ENCODE results near the gene SYNDIG1L. TPM values are rescaled to one million over a fixed set of nuclear protein-coding genes. Genes with fewer than 3 reads are reported as not detected.
"Not testable (repeated sequence)": the region's sequence is repeated elsewhere in the genome, so short reads cannot be mapped to it uniquely, and the experiment has no call there.

The SYNDIG1L gene
- total RNA-seq, result not detected
- long read RNA-seq, result 0 reads

DNA sequence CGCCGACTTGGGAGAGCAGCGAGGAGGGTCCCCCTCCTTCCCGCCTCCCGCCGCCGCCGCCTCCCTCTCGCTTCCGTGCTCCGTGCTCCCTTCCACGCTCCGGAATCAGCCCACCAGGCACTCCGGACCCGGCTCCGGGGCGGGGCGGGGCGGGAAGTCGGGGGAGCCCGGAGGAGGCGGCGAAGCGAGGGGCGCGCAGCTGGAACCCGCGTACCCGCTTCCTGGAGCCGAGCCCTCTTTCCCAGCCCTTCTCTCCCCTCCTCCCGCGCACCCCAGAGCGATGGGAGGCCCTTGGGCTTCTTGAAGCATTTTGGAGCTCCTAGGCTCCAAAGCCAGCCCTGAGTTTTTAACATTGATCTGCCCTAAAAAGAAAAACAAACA is at the start of gene SYNDIG1L:
Gene SYNDIG1L, minus strand, starts transcription at position 9 of the 381 bp plus-strand sequence. CDS start 16,466 bp downstream, outside the sequence.
- DNase-seq (no peak), ATAC-seq (no peak)
- intact Hi-C loops (cut with DNase I, micrococcal nuclease), result no loop called here

DNA sequence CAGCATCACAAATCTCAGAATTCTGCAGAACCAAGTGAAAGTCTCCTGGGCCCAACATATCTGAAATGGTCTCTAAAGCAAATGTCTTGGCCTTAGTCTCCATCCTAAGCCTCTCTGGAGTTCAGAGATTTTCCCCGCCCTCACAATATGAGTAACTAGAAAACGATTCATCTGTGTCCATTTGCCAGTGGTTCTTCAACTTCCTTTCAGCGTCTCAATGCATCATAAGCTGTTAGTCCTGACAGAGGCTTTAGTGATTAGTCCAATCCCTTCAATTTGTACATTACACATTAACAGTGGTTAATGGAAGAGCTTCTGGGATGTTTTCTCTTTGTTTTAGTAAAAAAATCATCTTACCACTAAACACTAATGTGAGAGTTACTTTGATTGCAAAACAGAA is 49.7 kb upstream of the SYNDIG1L start:
- ATAC-seq (no peak), DNase-seq (no peak)
- intact Hi-C loops (cut with DNase I, micrococcal nuclease), result loop anchor here in 1 of 2 donors (10.0 kb wide), 1 partner anchor 111 kb away; no protein-coding TSS in a partner anchor

DNA sequence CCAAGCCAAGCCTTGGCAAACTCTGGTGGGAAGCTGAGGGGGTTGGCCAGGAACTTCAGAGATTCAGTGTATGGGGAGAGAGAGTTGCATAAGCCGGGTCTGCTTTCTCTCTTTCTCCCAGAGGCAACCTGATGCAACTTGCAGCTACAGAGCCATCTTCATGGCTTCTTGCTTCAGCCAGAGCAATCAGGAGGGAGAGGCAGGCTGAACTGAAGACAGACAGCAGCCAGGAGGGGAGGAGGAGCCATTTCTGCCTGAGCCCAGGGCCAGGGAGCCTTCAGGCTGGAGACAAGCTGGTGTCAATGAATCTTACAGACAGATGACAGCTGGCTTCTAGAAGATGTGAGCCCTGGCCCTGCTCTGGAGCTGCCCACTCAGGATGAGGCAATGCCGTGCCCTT is 48.4 kb upstream of the SYNDIG1L start:
- no peak for DNase-seq
- intact Hi-C loops (cut with DNase I, micrococcal nuclease), result loop anchor here in 1 of 2 donors (10.0 kb wide), 1 partner anchor 110 kb away; no protein-coding TSS in a partner anchor
- no peak for ATAC-seq

DNA sequence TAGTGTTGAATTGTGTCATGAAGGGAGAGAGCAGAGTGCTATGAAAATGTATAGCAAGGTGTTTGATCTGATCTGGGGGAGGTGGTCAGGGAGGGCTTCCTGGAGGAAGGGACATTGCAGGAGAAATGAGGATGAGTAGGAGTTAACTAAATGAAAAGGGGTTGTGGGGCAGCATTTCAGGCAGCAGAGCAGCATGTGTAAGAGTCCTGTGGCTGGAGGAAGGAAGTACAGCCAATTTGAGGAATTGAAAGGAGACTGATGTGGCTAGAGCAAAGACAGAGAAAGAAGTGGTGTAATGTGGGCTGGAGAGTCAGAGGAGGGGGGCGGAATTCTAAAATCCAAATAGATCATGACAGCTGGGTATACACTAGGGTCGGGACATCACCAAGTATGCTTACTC is 46.6 kb upstream of the SYNDIG1L start:
- no peak for ATAC-seq
- DNase-seq, result no peak
- intact Hi-C loops (cut with DNase I, micrococcal nuclease), result loop anchor here in 1 of 2 donors (10.0 kb wide), 1 partner anchor 108 kb away; no protein-coding TSS in a partner anchor

DNA sequence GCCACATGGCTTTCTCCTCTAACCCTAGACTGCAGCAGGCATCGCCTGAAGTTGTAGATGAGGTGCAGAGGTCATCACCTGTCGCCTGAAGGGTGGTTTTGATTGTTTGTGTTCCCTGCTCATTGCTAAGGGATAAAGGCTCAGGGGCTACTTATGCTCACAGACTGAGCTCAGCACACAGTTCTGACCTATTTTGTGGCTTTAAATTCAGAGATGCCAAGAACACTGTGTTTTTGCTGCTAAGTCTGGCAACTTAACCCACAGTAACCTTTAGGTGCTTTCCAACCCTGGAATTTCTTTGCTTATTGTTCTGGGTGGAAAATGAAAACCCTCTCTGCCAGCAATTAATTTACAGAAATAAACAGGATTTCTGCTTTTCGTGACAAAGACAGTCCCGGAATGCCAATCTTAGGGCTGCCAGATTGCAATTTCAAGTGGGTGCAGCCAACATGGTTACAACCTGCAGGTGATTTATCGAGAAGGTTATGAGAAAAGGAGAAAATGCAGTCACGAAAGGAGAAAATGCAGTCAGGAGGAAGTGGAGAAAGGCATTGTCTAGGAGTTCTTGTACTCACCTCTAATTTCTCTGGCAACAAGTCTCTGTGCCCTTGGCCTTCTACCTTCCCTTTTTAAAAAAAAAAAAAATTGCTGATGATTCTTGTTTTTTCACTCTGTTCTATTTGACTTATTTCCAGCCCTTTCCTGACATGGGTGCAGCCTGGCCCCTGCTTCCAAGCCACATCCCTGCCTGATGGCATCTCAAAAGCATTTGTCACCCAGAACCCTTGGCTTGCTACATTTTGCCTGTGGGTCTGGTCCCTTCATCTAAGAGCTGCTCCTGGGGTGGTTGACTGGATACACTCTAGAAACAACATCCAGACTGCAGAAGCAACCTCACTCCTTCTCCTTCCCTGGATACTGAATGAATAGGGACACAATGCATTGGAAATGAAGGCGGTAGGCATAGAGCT is 43.8 kb upstream of the SYNDIG1L start:
- ATAC-seq, result no peak
- intact Hi-C loops (cut with DNase I, micrococcal nuclease), result loop anchor here in 1 of 2 donors (10.0 kb wide), 1 partner anchor 105 kb away; no protein-coding TSS in a partner anchor
- DNase-seq, result no peak

DNA sequence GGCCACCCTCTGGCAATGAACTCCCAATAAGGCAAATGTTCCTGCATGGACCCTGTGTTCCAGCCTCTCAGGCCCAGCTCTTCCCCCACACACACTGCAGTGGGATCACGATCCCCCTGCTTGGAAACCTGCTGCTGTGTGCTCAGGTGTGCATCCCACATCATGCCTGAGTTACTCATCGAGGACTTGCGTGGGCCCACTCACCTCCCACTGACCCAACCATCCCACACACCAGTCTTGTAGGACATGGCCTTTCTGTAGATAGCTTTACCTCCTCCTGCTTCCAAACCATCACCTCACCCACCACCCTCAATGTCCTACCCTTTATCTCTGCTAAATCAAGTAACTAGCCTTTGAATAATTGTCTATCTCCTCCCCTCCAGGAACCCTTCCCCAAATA is 42.5 kb upstream of the SYNDIG1L start:
- DNase-seq (no peak), ATAC-seq (no peak)
- intact Hi-C loops (cut with DNase I, micrococcal nuclease), result no loop called here

DNA sequence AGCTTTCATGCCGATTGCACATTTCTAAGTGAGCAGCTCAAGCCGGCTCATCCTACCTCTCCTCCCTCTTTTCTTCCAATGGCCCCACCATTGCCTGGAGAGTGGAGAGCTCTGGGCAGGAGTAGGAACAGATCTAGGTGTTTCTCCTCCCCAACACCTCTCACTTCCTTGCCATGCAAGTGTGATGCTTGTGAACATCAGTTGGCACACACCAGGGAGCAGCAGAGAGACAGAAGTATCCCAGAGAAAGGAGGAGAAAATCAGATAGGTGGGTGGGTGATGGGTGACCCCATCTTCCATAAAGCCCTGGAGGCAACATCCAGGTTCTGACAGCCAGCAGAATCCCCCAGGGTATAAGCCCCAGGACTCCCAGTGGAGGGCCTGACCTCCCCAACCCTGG is 39.3 kb upstream of the SYNDIG1L start:
- DNase-seq, result no peak
- no peak for ATAC-seq
- intact Hi-C loops (cut with DNase I, micrococcal nuclease), result no loop called here

DNA sequence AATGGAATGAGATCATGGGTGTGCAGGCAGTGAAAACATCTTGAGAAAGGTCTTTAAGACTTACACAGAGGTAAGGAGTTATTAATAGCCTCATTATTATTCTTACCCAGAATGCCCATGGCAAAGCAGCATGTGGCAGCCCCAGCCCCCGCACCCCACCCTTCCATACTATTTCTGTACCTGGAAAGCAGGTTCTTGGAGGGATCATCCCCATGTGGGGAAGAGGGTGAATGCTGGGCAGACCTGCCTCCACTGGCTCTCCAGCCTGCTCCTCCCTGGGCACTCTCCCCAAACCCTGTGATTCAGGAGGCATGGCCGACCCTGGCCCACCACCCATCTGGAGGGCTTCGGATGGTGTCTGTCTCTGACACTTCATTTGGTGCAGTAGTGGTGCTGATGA is 38.8 kb upstream of the SYNDIG1L start:
- DNase-seq, result no peak
- intact Hi-C loops (cut with DNase I, micrococcal nuclease), result no loop called here

DNA sequence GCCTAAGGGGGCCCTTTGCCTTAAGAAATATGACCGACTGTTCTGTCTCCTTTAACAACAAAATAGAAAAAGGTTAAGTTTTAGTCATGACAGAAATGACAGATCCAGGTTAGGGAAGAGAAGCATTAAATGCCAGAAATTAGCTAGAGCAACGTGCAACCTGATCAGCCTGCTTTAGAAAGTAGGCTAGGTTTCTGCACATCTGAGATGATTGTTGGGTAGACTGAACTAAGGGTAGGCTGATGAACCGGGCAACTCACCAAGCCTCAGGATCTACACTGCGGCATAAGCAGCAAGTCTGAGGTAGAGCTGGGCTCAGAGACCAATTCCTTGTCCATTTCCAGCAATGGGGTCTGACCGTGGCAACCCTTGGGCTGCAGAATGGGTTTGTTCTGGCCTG is 37.7 kb upstream of the SYNDIG1L start:
- intact Hi-C loops (cut with DNase I, micrococcal nuclease), result no loop called here
- ATAC-seq, result no peak

More for the DNA sequence above, 38.8 kb upstream of the SYNDIG1L start:
- ATAC-seq, result no peak

DNA sequence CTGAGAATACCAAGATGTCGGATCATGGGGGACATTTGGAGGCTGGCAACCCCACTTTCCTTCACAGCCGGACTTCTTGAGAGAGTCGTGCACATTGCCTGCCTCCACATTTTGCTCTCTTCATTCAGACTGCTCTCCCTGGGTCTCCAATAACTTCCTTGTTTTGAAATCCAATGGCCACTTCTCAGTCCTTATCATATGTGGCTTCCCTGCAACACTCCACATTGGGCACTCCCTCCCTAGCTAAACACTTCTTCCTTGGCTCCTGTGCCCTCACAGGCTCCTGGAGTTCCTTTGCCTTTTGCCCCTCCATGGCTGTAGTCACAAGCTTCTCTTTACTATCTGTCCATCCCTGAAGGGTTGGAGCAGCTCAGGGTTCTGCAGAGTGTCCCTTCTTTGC is 37.0 kb upstream of the SYNDIG1L start:
- ATAC-seq (no peak), DNase-seq (no peak)
- intact Hi-C loops (cut with DNase I, micrococcal nuclease), result no loop called here

More for the DNA sequence above, 37.7 kb upstream of the SYNDIG1L start:
- no peak for DNase-seq

DNA sequence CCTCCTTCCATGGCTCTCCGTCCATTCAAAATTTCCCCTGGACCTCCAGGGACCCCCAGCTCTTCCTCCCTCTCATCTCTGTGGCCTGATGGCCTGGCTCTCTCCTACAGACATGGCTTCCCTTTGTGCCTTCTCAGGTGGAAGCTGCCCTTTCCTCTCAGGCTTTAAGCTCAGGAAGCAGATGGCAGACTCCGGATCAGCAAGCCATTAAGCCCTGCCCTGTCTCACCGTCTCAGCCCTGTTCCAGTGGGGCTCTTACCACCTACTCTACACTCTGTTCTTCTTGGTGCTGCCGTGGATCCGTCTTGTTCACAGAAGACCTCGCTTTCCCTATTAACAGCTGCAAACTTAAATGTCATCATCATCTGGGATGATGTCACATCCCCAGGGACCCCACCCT is 34.0 kb upstream of the SYNDIG1L start:
- no peak for DNase-seq
- intact Hi-C loops (cut with DNase I, micrococcal nuclease), result no loop called here
- no peak for ATAC-seq

DNA sequence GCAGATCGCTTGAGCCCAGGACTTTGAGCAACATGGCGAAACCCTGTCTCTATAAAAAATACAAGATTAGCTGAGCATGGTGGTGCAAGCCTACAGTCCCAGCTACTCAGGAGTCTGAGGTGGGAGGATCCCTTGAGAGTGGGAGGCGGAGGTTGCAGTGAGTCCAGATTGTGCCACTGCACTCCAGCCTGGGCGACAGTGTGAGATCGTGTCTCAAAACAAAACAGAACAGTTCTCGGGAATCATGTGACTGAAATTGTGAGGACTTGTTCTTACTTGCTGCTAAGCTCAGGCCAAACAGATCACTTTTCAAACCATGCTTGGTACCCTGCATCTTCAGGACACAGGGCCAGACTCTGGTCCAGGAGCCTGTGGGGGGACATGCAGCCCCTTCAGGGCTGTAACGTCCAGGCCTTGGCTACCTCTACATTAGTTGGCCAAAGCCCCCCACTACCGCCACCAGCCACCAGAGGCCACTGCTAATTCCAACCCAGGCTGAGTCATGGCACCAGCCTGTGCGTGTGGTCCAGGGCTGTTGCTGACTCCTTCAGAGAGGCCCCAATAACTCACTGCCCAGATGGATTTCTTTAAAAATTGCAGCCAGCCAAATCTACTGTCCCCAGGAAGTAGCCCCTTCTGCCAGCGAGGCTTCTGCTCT is 33.4 kb upstream of the SYNDIG1L start:
- intact Hi-C loops (cut with DNase I, micrococcal nuclease), result no loop called here
- DNase-seq (peak in 1 of 2 donors; percentile 18), ATAC-seq (no peak)

DNA sequence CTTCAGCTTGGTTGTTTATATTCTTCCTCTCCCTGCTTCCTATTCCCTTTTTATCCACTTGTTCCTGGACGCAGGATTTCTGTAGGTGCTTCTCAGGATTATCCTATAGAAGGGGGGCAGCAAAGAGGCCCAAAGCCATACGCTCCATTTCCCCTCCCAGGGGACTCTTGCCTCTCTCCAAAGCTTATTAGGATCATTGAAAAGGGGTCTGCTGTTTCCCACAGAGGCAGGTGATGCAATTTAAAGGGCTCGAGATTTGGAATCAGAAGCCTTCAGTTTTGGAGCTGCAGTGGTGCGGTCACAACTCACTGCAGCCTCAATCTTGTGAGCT is 31.5 kb upstream of the SYNDIG1L start:
- DNase-seq (no peak), ATAC-seq (no peak)
- intact Hi-C loops (cut with DNase I, micrococcal nuclease), result no loop called here

DNA sequence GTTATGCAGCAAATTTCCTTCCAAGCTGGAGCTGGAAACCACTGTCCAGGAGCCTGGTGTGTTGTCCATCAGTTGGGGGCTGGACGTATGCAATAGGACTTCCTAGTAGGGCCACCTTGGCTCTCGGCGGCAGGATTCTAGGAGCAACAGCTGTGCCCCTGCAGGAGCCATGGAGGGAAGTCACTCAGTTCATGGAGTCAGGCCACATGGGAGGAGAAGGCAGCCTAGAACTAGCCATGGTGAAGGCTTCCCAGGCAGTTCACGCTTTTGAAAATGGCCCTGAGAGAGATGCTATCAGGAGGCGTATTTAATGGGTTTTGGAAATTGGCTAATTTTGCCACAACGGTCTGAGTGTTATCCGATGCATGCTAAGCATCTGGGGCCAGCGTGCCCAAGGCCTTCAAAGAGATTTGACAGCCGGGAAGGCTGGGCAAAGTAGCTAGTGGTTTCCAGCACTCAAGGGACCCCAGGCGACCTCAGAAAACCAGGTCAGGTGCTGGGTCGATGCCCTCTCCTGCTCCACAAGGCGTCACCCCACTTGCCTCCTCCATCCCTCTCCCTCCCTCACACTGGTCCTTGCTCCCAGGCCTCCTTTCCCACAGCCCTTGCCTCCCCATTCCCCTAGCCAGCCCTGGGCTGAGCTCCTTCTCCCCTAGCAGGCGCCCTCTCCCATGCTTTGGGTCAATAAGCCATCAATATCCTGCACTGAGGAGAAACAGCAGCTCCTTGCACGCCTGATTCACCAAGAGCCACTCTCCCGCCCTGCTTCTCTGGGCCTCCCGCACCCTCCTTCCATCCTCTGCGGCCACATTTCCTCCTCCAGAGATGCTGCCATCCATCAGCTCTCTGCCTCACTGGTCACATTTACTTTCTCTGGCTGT is 30.9 kb upstream of the SYNDIG1L start:
- intact Hi-C loops (cut with DNase I, micrococcal nuclease), result no loop called here
- DNase-seq (no peak), ATAC-seq (no peak)

DNA sequence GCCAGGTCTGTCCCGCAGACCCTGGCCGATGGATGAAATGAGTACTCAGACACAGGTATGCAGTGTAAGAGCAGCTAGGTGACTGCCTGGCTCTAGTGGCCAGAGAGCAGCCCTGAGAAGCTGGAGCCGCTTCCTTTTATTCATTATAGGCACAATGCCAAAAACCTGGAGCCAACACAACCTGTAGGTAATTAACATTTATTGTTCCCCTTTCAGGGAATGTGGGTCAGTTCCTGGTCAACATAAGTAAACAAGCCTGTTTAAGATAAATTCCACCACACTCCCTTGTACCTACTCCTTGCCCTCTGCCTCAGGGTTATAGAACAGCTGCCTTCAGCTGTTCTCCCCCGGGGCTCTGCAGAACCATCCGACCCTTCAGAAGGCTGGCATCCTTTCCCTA is 28.4 kb upstream of the SYNDIG1L start:
- intact Hi-C loops (cut with DNase I, micrococcal nuclease); DNase-seq: not testable (repeated sequence)
- peak; percentile 51 for ATAC-seq

DNA sequence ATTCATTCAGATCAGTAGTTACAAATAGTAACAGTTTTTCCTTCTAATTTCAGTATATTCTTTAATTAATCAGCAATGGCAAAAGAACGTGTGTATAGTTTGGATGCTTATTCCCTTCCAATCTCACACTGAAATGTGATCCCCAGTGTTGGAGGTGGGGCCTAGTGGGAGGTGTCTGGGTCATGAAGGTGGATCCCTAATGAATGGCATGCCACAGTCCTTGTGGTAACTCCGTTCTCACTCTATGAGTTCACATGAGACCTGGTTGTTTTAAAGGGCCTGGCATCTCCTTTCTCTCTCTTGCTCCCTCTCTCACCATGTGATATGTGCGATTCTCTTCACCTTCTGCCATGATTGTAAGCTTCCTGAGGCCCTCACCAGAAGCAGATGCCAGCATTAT is 18.9 kb upstream of the SYNDIG1L start:
- ATAC-seq (no peak), DNase-seq (no peak)
- intact Hi-C loops (cut with DNase I, micrococcal nuclease), result no loop called here

DNA sequence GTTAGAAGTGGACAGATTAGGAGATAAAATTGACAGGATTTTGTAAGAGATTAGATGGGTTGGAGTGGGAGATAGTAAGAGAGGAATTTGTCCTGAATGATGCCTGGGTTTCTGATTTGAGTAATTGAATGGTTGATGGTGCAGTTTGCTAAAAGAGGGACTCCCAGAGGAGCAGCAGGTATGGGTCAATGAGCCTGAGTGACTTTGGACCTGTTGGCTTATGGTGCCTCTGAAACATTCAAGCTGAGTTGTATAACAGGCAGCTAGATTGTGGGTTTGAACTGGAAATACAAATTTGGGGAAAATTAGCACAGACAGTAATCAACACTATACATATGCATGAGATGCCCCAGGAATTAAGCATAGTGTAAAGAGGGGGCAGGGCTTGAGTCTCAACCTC is 16.7 kb upstream of the SYNDIG1L start:
- ATAC-seq, result no peak
- DNase-seq, result no peak
- intact Hi-C loops (cut with DNase I, micrococcal nuclease), result no loop called here

DNA sequence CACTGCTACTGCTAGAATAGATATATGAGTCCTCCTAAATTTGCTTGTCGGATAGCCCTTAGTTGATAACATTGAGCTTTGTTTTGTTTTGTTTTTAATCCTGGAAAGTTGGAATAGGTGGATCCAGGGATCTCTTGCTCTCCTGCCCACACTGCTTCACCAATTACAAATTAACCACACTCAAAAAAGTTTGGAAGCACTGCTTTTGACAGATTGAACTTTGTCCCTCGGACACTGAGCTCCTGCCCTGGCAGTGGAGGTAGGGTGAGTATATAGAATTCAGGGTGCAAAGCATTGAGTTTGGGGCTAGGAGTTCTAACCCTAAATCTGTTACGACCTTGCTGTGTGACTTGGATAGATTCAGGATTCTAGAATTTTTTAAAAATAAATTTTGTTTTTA is 15.1 kb upstream of the SYNDIG1L start:
- ATAC-seq (no peak), DNase-seq (no peak)
- intact Hi-C loops (cut with DNase I, micrococcal nuclease), result no loop called here

DNA sequence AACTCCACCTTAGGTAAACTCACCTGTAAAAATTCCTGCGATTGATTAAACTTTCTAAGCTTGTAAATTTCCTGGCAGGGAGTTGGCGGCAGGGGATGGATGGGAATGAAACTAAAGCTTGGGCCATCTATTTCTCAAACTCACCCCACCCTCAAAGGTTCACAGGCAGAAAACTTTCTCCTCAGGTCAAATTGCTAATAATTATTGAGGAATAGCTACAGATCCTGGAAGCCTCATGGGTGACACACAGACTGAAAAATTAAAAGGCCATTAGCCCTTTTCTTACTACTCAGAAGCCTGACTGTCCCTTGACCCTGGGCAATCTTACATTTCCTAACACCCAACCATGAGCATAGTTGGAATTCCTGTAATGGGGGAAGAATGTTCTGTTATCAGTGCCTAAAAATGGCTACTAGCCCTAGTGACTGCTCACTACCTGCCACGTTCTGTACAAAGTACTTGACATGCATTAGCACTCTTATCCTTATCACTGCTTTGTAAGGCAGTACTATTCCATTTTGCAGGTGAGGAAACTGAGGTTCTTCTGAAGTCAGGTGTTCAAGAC is 12.4 kb upstream of the SYNDIG1L start:
- ATAC-seq (no peak), DNase-seq (no peak)
- intact Hi-C loops (cut with DNase I, micrococcal nuclease), result no loop called here

Measured in left colon (tissue), 2 donors.